ENCODE results near the gene MAJIN. TPM values are rescaled to one million over a fixed set of nuclear protein-coding genes. Genes with fewer than 3 reads are reported as not detected.

The MAJIN gene
- total RNA-seq, 2 experiments from 2014 or later = not detected

- DNase-seq (ENCODE audit: low spot score) = peak; percentile 62
- H3K4me2 ChIP-seq (ENCODE audit: low read length) = peak within 1 kb of the TSS; percentile 35
- CTCF ChIA-PET (ENCODE audit: unreplicated experiment) = interaction anchor here (0.6 kb wide), 1 partner anchor 8 kb away, joined by 3 read pairs; no protein-coding TSS in a partner anchor
- intact Hi-C loops (cut with micrococcal nuclease; ENCODE audit: unreplicated experiment) = no loop called here
- peaks cover 30% of the 10 kb centered on the region for H3K4me1 ChIP-seq (ENCODE audit: insufficient read depth, low read length, poor library complexity, severe bottlenecking)
- no TSS peak for BruUV-seq (replicated peaks)
- no peaks in the 10 kb centered on the region for H3K79me2 ChIP-seq (ENCODE audit: insufficient read depth, low read depth, low read length)
- TF ChIP-seq CTCF (conservative IDR thresholded peaks at IDR 0.05; ENCODE audit: low read length) (peak; percentile 66), EZH2phosphoT487 (IDR thresholded peaks at IDR 0.05; ENCODE audit: borderline replicate concordance, low read depth, low read length) (no peak)
- POLR2A ChIA-PET = interaction anchor here (1.0 to 2.0 kb wide), 3 partner anchors 13 to 146 kb away, joined by 3 to 6 read pairs (median 5); no protein-coding TSS in a partner anchor
- H4K20me1 ChIP-seq (ENCODE audit: insufficient read depth, low read length) = no peaks in the 10 kb centered on the region
- H3K9me2 ChIP-seq (ENCODE audit: insufficient read depth, low read length) = no peaks in the 10 kb centered on the region
- peak within 1 kb of the TSS; percentile 77 for H2AFZ ChIP-seq (ENCODE audit: low read length)
- no peak within 1 kb of the TSS for H3K27ac ChIP-seq (ENCODE audit: low read depth, low read length, poor library complexity, severe bottlenecking)
- no peaks in the 10 kb centered on the region for H3K9me3 ChIP-seq (ENCODE audit: low read length)
- H3K4me3 ChIP-seq (ENCODE audit: low read depth, low read length, poor library complexity, severe bottlenecking) = peak within 1 kb of the TSS; percentile 0
- no peaks in the 10 kb centered on the region for H3K36me3 ChIP-seq (ENCODE audit: insufficient read depth, low read length)
These were observed 24.9 kb upstream of the MAJIN start, which contains the start of gene BATF2 for GRCh38 chr11:64996710-64997380. Gene BATF2, minus strand, starts transcription at chr11:64996971. Its CDS starts 57 bp downstream, at chr11:64996914.

GRCh38 chr11:64996327-64996709 is 24.4 kb upstream of the MAJIN start:
- TF ChIP-seq CTCF (conservative IDR thresholded peaks at IDR 0.05; ENCODE audit: low read length) (no peak), EZH2phosphoT487 (IDR thresholded peaks at IDR 0.05; ENCODE audit: borderline replicate concordance, low read depth, low read length) (no peak)
- H3K27ac ChIP-seq (ENCODE audit: low read depth, low read length, poor library complexity, severe bottlenecking) = no peak overlapping the region
- intact Hi-C loops (cut with micrococcal nuclease; ENCODE audit: unreplicated experiment) = no loop called here
- ChIA-PET POLR2A (interaction anchor here (1.0 kb wide), 1 partner anchor 20 kb away, joined by 3 read pairs; no protein-coding TSS in a partner anchor), CTCF (ENCODE audit: unreplicated experiment) (interaction anchor here (0.6 kb wide), 1 partner anchor 148 kb away, joined by 4 read pairs; no protein-coding TSS in a partner anchor)
- H3K9me2 ChIP-seq (ENCODE audit: insufficient read depth, low read length) = no peaks in the 10 kb centered on the region
- no peaks in the 10 kb centered on the region for H4K20me1 ChIP-seq (ENCODE audit: insufficient read depth, low read length)
- no TSS peak for BruUV-seq (replicated peaks)
- DNase-seq (ENCODE audit: low spot score) = no peak
- H3K4me2 ChIP-seq (ENCODE audit: low read length) = peak overlapping the region; percentile 35
- peak overlapping the region; percentile 0 for H3K4me3 ChIP-seq (ENCODE audit: low read depth, low read length, poor library complexity, severe bottlenecking)
- peaks cover 35% of the 10 kb centered on the region for H3K4me1 ChIP-seq (ENCODE audit: insufficient read depth, low read length, poor library complexity, severe bottlenecking)
- H2AFZ ChIP-seq (ENCODE audit: low read length) = peak overlapping the region; percentile 77
- H3K36me3 ChIP-seq (ENCODE audit: insufficient read depth, low read length) = no peaks in the 10 kb centered on the region
- H3K9me3 ChIP-seq (ENCODE audit: low read length) = no peaks in the 10 kb centered on the region
- no peaks in the 10 kb centered on the region for H3K79me2 ChIP-seq (ENCODE audit: insufficient read depth, low read depth, low read length)

- Histone ChIP-seq H4K20me1 (ENCODE audit: insufficient read depth, low read length) (no peaks in the 10 kb centered on the region), H3K4me1 (ENCODE audit: insufficient read depth, low read length, poor library complexity, severe bottlenecking) (peaks cover 55% of the 10 kb centered on the region), H2AFZ (ENCODE audit: low read length) (no peak overlapping the region), H3K4me3 (ENCODE audit: low read depth, low read length, poor library complexity, severe bottlenecking) (no peak overlapping the region), H3K27ac (ENCODE audit: low read depth, low read length, poor library complexity, severe bottlenecking) (no peak overlapping the region), H3K9me2 (ENCODE audit: insufficient read depth, low read length) (no peaks in the 10 kb centered on the region), H3K79me2 (ENCODE audit: insufficient read depth, low read depth, low read length) (no peaks in the 10 kb centered on the region), H3K4me2 (ENCODE audit: low read length) (no peak overlapping the region), H3K9me3 (ENCODE audit: low read length) (no peaks in the 10 kb centered on the region), H3K36me3 (ENCODE audit: insufficient read depth, low read length) (no peaks in the 10 kb centered on the region)
- POLR2A ChIA-PET = no interaction called here
- CTCF ChIA-PET (ENCODE audit: unreplicated experiment) = no interaction called here
- intact Hi-C loops (cut with micrococcal nuclease; ENCODE audit: unreplicated experiment) = no loop called here
- no TSS peak for BruUV-seq (replicated peaks)
- TF ChIP-seq CTCF (conservative IDR thresholded peaks at IDR 0.05; ENCODE audit: low read length) = no peak
- TF ChIP-seq EZH2phosphoT487 (IDR thresholded peaks at IDR 0.05; ENCODE audit: borderline replicate concordance, low read depth, low read length) = no peak
- no peak for DNase-seq (ENCODE audit: low spot score)
These were observed 22.4 kb upstream of the MAJIN start for GRCh38 chr11:64994318-64994717.
